GM20000 (cell line): Measurements from ENCODE around the gene SYNCRIP.

Source experiments
- DNase-seq: peaks from one replicate; pipeline ENCODE4 v3.0.0; 2012; ENCODE audit warnings: low spot score
- TF ChIP-seq, protein P1 (sequence below): IDR thresholded peaks from 2 replicates; pipeline ENCODE4 v1.5.1; 2012; ENCODE audit warnings: mild to moderate bottlenecking, control low read depth; ENCODE audit errors: extremely low read depth, missing control alignments

Gene SYNCRIP

DNA sequence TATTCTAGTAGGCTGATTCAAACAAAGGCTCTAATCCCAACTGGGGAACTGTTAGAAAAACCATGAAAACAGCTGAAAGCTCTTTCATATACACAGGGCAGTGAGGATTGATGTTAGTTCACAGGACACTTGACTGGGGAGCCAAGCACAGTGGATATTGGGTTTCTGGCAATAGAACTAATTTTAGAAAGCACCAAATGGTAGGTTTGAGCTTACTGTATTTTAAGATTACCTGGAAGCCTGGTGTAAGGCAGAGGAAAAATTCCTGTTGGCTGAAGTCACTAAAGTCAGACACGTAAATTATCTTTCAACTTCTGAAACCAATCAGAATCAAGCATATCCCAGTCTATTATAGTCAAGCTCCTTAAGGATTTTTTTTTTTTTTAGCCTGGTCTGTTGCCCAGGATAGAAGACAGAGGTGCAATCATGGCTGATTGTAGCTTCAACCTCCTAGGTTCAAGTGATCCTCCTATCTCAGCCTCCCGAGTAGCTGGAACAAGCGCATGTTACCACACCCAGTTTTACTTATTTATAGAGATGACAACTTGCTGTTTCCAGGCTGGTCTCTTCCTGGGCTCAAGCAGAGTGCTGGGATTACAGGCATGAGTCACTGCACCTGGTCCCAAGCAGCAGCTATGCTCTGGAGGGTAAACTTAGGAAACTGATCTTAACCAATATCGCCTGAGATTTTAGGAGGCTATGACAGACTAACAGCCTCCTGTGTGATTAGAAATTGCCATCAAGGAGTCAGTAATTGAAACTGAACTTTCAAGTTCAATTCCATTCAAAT lies 32.5 kb upstream of the SYNCRIP start:
- DNase-seq, result no peak
- TF ChIP-seq, protein P1, sequence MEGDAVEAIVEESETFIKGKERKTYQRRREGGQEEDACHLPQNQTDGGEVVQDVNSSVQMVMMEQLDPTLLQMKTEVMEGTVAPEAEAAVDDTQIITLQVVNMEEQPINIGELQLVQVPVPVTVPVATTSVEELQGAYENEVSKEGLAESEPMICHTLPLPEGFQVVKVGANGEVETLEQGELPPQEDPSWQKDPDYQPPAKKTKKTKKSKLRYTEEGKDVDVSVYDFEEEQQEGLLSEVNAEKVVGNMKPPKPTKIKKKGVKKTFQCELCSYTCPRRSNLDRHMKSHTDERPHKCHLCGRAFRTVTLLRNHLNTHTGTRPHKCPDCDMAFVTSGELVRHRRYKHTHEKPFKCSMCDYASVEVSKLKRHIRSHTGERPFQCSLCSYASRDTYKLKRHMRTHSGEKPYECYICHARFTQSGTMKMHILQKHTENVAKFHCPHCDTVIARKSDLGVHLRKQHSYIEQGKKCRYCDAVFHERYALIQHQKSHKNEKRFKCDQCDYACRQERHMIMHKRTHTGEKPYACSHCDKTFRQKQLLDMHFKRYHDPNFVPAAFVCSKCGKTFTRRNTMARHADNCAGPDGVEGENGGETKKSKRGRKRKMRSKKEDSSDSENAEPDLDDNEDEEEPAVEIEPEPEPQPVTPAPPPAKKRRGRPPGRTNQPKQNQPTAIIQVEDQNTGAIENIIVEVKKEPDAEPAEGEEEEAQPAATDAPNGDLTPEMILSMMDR, result no peak

- DNase-seq, result no peak
- TF ChIP-seq, protein P1, result no peak
Measured at GRCh38 chr6:85674604-85675003, 31.9 kb upstream of the SYNCRIP start.

GRCh38 chr6:85673198-85674139 lies 30.8 kb upstream of the SYNCRIP start:
- TF ChIP-seq, protein P1, result no peak

DNA sequence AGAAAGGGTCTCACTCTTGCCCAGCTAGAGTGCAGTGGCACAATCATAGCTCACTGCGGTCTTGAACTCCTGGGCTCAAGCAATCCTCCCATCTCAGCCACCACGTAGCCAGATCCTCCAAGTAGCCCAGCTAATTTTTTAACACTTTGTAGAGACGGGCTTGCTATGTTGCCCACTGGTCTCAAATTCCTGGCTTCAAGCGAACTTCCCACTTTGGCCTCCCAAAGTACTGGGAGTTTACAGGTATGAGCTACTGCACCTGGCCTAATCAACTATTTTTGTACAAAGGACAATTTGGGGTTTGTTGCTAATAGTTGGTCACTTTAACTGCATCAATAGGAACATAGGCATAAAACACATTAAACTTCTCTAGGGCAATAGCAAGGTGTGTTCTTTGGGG lies 29.9 kb upstream of the SYNCRIP start:
- TF ChIP-seq, protein P1, result no peak
- no peak for DNase-seq

More at GRCh38 chr6:85673198-85674139, 30.8 kb upstream of the SYNCRIP start:
- no peak for DNase-seq

- TF ChIP-seq, protein P1, result no peak
- DNase-seq, result no peak
Measured at GRCh38 chr6:85672050-85672449, 29.4 kb upstream of the SYNCRIP start.

GRCh38 chr6:85670573-85670972 lies 27.9 kb upstream of the SYNCRIP start:
- DNase-seq, result no peak
- TF ChIP-seq, protein P1, result no peak

DNA sequence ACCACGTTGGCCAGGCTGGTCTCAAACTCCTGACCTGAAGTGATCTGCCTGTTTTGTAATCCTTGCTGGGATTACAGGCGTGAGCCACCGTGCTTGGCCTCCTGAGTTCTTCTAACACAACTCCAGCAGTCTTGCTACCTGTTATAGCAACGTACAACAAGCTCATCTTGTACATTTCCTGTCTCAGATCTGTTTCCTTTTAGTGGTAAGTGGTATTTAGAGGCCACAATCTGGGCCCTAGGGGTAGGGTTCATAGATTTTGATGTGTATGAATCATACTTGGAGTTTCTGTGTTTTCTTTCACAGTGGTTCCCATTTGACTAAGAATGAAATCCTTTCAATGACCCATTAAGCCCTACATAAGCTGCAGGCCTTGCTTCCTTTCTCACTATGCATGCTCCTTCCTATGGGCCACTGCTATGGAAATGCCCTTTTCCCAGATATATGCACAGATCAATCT lies 27.1 kb upstream of the SYNCRIP start:
- DNase-seq, result peak; percentile 66
- TF ChIP-seq, protein P1, result no peak
